Osteoblast (primary cell): ENCODE measurements around the gene PRKCB. TPM values are rescaled to one million over a fixed set of nuclear protein-coding genes. Genes with fewer than 3 reads are reported as not detected.

Experiments
- DNase-seq: peaks from one replicate; pipeline ENCODE4 v3.0.0; 2011; ENCODE audit warnings: low spot score, mixed read lengths; ENCODE audit not compliant: insufficient read length; ENCODE audit errors: missing footprints
- H2AFZ ChIP-seq: 2 replicates; pipeline ENCODE4 v1.6.0; 2011; ENCODE audit warnings: mild to moderate bottlenecking, low read length
- H3K27ac ChIP-seq: 2 replicates; pipeline ENCODE4 v1.5.1; 2011; ENCODE audit warnings: mild to moderate bottlenecking, low read depth, low read length, moderate library complexity
- H3K27me3 ChIP-seq: 2 replicates; pipeline ENCODE4 v1.6.0; 2012; ENCODE audit warnings: mild to moderate bottlenecking, control low read depth, inconsistent platforms, low read length, moderate library complexity; ENCODE audit not compliant: insufficient read depth
- H3K36me3 ChIP-seq: 2 replicates; pipeline ENCODE4 v1.5.1; 2011; ENCODE audit warnings: mild to moderate bottlenecking, low read length, control low read depth, moderate library complexity; ENCODE audit not compliant: insufficient read depth
- H3K4me1 ChIP-seq: 2 replicates; pipeline ENCODE4 v1.5.1; 2011; ENCODE audit warnings: mild to moderate bottlenecking, low read length, control low read depth, moderate library complexity; ENCODE audit not compliant: insufficient read depth
- H3K4me2 ChIP-seq: 2 replicates; pipeline ENCODE4 v1.6.0; 2011; ENCODE audit warnings: mild to moderate bottlenecking, low read length; ENCODE audit not compliant: insufficient read depth
- H3K4me3 ChIP-seq: fragments of 200-600 bp; sonication (generic); 3 replicates; pipeline ENCODE4 v1.5.1; 2012; ENCODE audit warnings: mild to moderate bottlenecking, low read length, inconsistent platforms; ENCODE audit not compliant: insufficient read depth
- H3K79me2 ChIP-seq: 2 replicates; pipeline ENCODE4 v1.6.0; 2012; ENCODE audit warnings: mild to moderate bottlenecking, low read length, control low read depth, inconsistent platforms; ENCODE audit not compliant: insufficient read depth
- H3K9me3 ChIP-seq: 2 replicates; pipeline ENCODE4 v1.5.1; 2011; ENCODE audit warnings: low read depth, low read length, control low read depth
- H4K20me1 ChIP-seq: 2 replicates; pipeline ENCODE4 v1.6.0; 2012; ENCODE audit warnings: mild to moderate bottlenecking, low read length, control low read depth; ENCODE audit not compliant: insufficient read depth
- total RNA-seq: library from RNA; depleted of rRNA; stranded (reverse); fragments of >200 nt; gene quantifications from 2 replicates; pipeline ENCODE4 v1.2.3, GENCODE V29; 2012
- TF ChIP-seq, protein P1 (sequence below): IDR thresholded peaks from 2 replicates; pipeline ENCODE4 v1.5.1; 2011; ENCODE audit warnings: mild to moderate bottlenecking, low read depth, low read length, moderate library complexity; ENCODE audit errors: extremely low read depth

The PRKCB gene
- total RNA-seq, 1 donor: under 0.01 TPM

DNA sequence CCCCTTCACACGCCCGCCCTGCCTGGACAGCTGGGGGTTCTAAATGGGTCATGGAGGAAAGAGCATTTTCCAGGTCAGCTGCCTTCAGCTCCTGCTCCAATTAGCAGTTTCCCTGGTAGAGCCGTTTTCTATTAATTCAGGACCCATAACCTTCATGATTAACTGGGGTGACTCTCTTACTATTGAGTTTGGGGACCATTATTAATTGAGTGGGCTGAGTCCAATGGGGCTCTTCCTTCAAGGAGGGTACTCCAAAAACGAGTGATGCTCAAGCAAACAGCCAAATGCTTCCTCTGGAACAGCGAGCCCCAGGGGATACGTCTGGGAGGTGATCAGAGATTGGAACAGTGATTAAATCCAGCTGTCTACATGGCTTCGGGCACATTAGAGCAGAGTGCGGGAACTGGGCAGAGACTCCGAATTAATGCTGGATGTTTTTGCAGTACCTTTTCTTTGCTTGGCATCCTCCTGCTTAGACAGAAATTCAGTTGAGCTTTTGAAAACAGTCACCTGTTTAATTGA, 352.3 kb downstream of the PRKCB start:
- H3K27me3 ChIP-seq: no peaks in the 10 kb centered on the region
- TF ChIP-seq, protein P1, sequence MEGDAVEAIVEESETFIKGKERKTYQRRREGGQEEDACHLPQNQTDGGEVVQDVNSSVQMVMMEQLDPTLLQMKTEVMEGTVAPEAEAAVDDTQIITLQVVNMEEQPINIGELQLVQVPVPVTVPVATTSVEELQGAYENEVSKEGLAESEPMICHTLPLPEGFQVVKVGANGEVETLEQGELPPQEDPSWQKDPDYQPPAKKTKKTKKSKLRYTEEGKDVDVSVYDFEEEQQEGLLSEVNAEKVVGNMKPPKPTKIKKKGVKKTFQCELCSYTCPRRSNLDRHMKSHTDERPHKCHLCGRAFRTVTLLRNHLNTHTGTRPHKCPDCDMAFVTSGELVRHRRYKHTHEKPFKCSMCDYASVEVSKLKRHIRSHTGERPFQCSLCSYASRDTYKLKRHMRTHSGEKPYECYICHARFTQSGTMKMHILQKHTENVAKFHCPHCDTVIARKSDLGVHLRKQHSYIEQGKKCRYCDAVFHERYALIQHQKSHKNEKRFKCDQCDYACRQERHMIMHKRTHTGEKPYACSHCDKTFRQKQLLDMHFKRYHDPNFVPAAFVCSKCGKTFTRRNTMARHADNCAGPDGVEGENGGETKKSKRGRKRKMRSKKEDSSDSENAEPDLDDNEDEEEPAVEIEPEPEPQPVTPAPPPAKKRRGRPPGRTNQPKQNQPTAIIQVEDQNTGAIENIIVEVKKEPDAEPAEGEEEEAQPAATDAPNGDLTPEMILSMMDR: no peak
- no peaks in the 10 kb centered on the region for H4K20me1 ChIP-seq
- DNase-seq: no peak
- no peak overlapping the region for H3K4me3 ChIP-seq
- no peak overlapping the region for H3K4me2 ChIP-seq
- H3K79me2 ChIP-seq: no peaks in the 10 kb centered on the region
- H3K4me1 ChIP-seq: no peaks in the 10 kb centered on the region
- H2AFZ ChIP-seq: no peak overlapping the region
- H3K36me3 ChIP-seq: no peaks in the 10 kb centered on the region
- H3K27ac ChIP-seq: no peak overlapping the region
- no peaks in the 10 kb centered on the region for H3K9me3 ChIP-seq

DNA sequence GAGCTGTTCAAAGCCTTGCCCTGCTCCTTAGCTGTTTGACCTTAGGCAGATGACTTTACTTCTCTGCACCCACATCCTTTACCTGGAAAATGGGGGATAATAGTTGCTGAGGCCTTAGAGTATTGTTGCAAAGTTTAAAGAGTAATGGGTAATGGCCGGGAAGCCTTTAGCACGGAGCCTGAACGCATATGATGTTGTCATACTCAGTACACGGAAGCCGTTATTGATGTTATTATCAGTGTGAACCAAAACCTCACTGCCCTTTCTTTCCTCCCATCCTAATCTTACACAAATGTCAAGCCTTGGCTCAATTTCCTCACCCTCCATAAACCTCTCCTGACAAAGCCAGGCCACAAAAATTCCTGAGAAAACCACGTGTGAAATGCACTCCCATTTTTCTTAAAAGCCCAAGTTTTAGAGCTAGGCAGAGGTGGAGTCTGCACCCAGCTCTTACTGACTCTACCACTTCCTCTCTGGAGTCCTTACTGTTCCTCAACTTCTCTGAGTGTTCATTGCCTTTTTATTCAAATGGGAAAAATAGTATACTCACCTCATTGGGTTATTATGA, 353.1 kb downstream of the PRKCB start:
- H3K27me3 ChIP-seq: no peaks in the 10 kb centered on the region
- TF ChIP-seq, protein P1: no peak

DNA sequence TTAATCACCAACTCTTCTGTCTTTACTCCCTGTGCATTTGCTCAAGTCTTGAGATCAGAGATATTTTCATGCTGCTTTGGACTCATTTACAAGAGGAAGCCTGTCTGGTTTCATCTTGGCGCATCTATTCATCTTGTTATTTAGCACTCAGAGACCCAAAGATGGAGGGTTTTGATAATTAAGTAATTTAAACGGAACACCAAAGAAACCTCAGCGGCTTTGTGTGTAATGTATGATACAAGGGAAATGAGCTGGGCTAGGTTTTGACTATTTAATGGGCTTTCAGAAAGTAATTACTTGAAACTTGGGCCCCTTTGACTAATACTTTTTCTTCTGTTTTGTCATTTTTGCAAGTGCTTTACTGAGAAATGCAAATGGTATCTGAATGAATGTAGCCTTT, 354.2 kb downstream of the PRKCB start:
- Histone ChIP-seq H3K36me3 (no peaks in the 10 kb centered on the region), H3K4me1 (no peaks in the 10 kb centered on the region), H2AFZ (no peak overlapping the region), H3K27ac (no peak overlapping the region), H3K9me3 (no peaks in the 10 kb centered on the region), H3K4me3 (no peak overlapping the region), H3K4me2 (no peak overlapping the region), H3K79me2 (no peaks in the 10 kb centered on the region), H3K27me3 (no peaks in the 10 kb centered on the region), H4K20me1 (no peaks in the 10 kb centered on the region)
- TF ChIP-seq, protein P1: no peak
- no peak for DNase-seq

More for the DNA sequence above, 353.1 kb downstream of the PRKCB start:
- Histone ChIP-seq H2AFZ (no peak overlapping the region), H3K27ac (no peak overlapping the region), H3K4me2 (no peak overlapping the region), H3K4me3 (no peak overlapping the region), H3K4me1 (no peaks in the 10 kb centered on the region), H3K9me3 (no peaks in the 10 kb centered on the region), H4K20me1 (no peaks in the 10 kb centered on the region), H3K36me3 (no peaks in the 10 kb centered on the region), H3K79me2 (no peaks in the 10 kb centered on the region)
- no peak for DNase-seq

DNA sequence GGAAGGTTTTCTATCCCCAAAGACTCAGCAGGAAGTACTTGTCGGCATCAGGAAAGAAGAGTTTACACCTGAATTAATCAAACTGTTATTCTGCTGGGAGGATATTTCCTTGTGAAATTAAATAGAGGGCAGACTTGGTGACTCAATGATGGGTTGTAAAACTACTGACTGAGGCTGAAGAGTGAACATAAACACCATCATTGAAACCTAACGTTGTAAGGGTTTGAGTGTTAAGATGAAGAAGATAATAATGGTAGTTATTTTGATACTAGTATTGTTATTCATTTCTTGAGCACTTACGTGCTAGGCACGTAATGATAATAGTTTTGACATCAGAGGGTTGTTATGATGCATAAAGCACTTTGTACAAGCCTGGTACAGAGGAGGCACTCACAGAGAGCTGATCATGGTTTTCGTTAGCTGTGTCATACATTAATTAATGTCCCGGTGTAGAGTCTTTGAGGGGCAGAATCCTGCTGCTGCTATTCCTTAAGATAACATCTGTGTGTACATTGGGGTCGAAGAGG, 356.2 kb downstream of the PRKCB start:
- H3K4me3 ChIP-seq: no peak overlapping the region
- H4K20me1 ChIP-seq: no peaks in the 10 kb centered on the region
- no peaks in the 10 kb centered on the region for H3K79me2 ChIP-seq
- no peaks in the 10 kb centered on the region for H3K4me1 ChIP-seq
- no peaks in the 10 kb centered on the region for H3K36me3 ChIP-seq
- no peaks in the 10 kb centered on the region for H3K27me3 ChIP-seq
- no peak overlapping the region for H3K4me2 ChIP-seq
- no peak overlapping the region for H2AFZ ChIP-seq
- H3K27ac ChIP-seq: no peak overlapping the region
- DNase-seq: no peak
- TF ChIP-seq, protein P1: no peak
- H3K9me3 ChIP-seq: no peaks in the 10 kb centered on the region
